HG03354 (cell line): ENCODE measurements around the gene SIRPB1.
"Not testable (repeated sequence)": the region's sequence is repeated elsewhere in the genome, so short reads cannot be mapped to it uniquely, and the experiment has no call there.

Experiments
- ATAC-seq: cut with Tn5 transposase; IDR thresholded peaks from one replicate; pipeline ENCODE4 v1.9.1; 2021; ENCODE audit warnings: mild to moderate bottlenecking; ENCODE audit not compliant: unreplicated experiment, poor library complexity, severe bottlenecking

The SIRPB1 gene

GRCh38 chr20:1610404-1610803 lies 9.4 kb downstream of the SIRPB1 start:
- not testable (repeated sequence) for ATAC-seq

GRCh38 chr20:1608678-1609347 lies 11.0 kb downstream of the SIRPB1 start:
- not testable (repeated sequence) for ATAC-seq

- no peak for ATAC-seq
Observed at GRCh38 chr20:1600736-1601135, 19.1 kb downstream of the SIRPB1 start.

- ATAC-seq: no peak
Observed at GRCh38 chr20:1595333-1595732, 24.5 kb downstream of the SIRPB1 start.

- no peak for ATAC-seq
Observed at GRCh38 chr20:1588533-1589460, 31.0 kb downstream of the SIRPB1 start.

GRCh38 chr20:1587781-1588532 lies 31.9 kb downstream of the SIRPB1 start:
- ATAC-seq: no peak

GRCh38 chr20:1579488-1579887 lies 40.3 kb downstream of the SIRPB1 start:
- no peak for ATAC-seq

GRCh38 chr20:1577906-1578305 lies 41.9 kb downstream of the SIRPB1 start:
- ATAC-seq: no peak

GRCh38 chr20:1577313-1577712 lies 42.5 kb downstream of the SIRPB1 start:
- ATAC-seq: not testable (repeated sequence)

GRCh38 chr20:1576641-1577040 lies 43.2 kb downstream of the SIRPB1 start:
- no peak for ATAC-seq

GRCh38 chr20:1576003-1576402 lies 43.8 kb downstream of the SIRPB1 start:
- not testable (repeated sequence) for ATAC-seq

GRCh38 chr20:1571583-1571982 lies 48.2 kb downstream of the SIRPB1 start:
- ATAC-seq: not testable (repeated sequence)
